Esophagus squamous epithelium (tissue), 5 donors: ENCODE results near the gene ZG16. TPM values are rescaled to one million over a fixed set of nuclear protein-coding genes. Genes with fewer than 3 reads are reported as not detected.

Experiments used
- DNase-seq: peaks from one replicate; lab custom pipeline; 2025; lab: John Stamatoyannopoulos, UW
- H3K27ac ChIP-seq, 4 donors: fragments of 200-600 bp; sonication (generic); one replicate each; pipeline ENCODE4 v1.5.1; 2016 to 2019; ENCODE audit warnings: mild to moderate bottlenecking in 1 of 4
- H3K27me3 ChIP-seq, 4 donors: fragments of 200-600 bp; sonication (generic); 1 replicate in 3 of 4; 2 replicates in 1 of 4; pipeline versions ENCODE4 v1.5.1 to v1.6.0; 2017 to 2021; ENCODE audit warnings: antibody characterized with exemption in 1 of 4
- H3K36me3 ChIP-seq, 3 donors: fragments of 200-600 bp; sonication (generic); one replicate each; pipeline ENCODE4 v1.5.1; 2016 to 2019
- H3K4me1 ChIP-seq, 3 donors: fragments of 200-600 bp; sonication (generic); one replicate each; pipeline ENCODE4 v1.5.1; 2017 to 2019
- H3K4me3 ChIP-seq, 4 donors: fragments of 200-600 bp; sonication (generic); 1 replicate in 3 of 4; 2 replicates in 1 of 4; pipeline ENCODE4 v1.5.1; 2016 to 2019; ENCODE audit warnings: mild to moderate bottlenecking in 2 of 4, moderate library complexity in 1 of 4
- H3K9me3 ChIP-seq, 3 donors: fragments of 200-600 bp; sonication (generic); one replicate each; pipeline ENCODE4 v1.5.1; 2016 to 2019
- POLR2A ChIP-seq, 4 donors: fragments of 450-650 bp; IDR thresholded peaks; one replicate each; pipeline ENCODE4 v1.6.1; 2017; ENCODE audit warnings: antibody characterized with exemption in 4 of 4, mild to moderate bottlenecking in 4 of 4, moderate library complexity in 3 of 4
- WGBS, 2 donors: methylation state at CpG; one replicate each; pipeline ENCODE4 v1.1.5; 2018; 5-methylcytosine and 5-hydroxymethylcytosine counted together
- intact Hi-C: fragments of 100-400 bp; cut with DNase I; formaldehyde crosslinking; loops from one replicate; pipeline ENCODE4 v1.15.0; 2022
- total RNA-seq, 4 donors: library from RNA; depleted of rRNA; stranded (reverse); fragments of >200 nt; gene quantifications; one replicate each; pipeline ENCODE4 v1.1.0, GENCODE V29; 2016
- TF ChIP-seq, protein P1 (sequence below), 6 experiments: fragments of 450-650 bp in 4 of 6; fragments of 200-600 bp in 2 of 6; sonication (generic) in 2 of 6; IDR thresholded peaks; one replicate each; pipeline ENCODE4 v1.5.1; 2016 to 2019; ENCODE audit warnings: antibody characterized with exemption in 6 of 6, mild to moderate bottlenecking in 4 of 6, moderate library complexity in 4 of 6
- donor health status: DM: yes; HTN: yes; CAD: no.

ZG16 gene
- total RNA-seq, 4 donors from 2014 or later: not detected

DNA sequence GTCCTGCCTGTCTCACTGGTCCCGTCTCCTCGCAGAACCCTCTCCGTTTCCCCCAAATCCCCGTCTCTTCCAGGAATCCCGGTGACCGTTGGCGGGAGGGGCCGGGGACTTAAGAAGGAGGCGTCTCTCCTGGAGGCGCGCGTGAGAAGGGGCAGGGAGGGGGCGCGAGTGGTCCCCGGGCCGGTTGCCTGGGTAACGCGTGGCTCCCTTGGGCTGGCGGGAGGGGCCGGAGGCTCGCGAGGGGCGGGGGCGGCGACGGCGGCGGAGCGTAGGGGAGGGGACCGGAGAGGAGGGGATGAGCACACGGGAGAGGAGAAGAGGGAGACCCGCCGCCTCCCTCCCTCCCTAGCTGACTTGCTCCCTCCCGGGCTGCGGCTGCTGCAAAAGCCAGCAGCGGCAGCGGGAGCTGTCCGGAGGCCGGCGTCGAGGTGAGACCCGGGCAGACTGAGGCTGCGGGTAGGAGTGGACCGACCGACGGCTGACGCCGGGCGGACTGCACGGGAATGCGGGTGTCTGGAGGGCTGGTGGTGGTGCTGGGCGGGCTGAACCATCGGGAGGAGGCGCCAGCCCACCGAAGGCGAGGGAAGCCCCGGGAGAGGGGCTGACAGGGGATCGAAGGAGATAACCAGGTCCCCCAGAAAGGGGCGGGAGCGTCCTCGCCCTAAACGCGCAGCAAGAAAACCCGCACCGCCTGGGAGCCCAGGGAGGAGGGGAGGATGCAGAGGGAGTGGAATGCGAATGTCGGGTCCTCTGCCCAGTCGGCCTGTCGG lies 34.0 kb downstream of the ZG16 start, which contains the start of gene PRRT2:
Gene PRRT2, plus strand, starts transcription at position 298 of the 770 bp plus-strand sequence. CDS start 862 bp downstream, outside the sequence.
- intact Hi-C loops: no loop called here
- no peak for DNase-seq
- peak within 1 kb of the TSS; percentile 29 to 77 (median 50) for H3K4me3 ChIP-seq
- peak within 1 kb of the TSS; percentile 74 to 96 (median 89) for H3K27ac ChIP-seq
- 10% methylated on average over 18 to 44 of the region's 69 CpGs for WGBS, 2 donors
- H3K27me3 ChIP-seq: peaks cover 0 to 17% (median 0%) of the 10 kb centered on the region in 4 donors
- no peaks in the 10 kb centered on the region for H3K9me3 ChIP-seq
- TF ChIP-seq, protein P1, sequence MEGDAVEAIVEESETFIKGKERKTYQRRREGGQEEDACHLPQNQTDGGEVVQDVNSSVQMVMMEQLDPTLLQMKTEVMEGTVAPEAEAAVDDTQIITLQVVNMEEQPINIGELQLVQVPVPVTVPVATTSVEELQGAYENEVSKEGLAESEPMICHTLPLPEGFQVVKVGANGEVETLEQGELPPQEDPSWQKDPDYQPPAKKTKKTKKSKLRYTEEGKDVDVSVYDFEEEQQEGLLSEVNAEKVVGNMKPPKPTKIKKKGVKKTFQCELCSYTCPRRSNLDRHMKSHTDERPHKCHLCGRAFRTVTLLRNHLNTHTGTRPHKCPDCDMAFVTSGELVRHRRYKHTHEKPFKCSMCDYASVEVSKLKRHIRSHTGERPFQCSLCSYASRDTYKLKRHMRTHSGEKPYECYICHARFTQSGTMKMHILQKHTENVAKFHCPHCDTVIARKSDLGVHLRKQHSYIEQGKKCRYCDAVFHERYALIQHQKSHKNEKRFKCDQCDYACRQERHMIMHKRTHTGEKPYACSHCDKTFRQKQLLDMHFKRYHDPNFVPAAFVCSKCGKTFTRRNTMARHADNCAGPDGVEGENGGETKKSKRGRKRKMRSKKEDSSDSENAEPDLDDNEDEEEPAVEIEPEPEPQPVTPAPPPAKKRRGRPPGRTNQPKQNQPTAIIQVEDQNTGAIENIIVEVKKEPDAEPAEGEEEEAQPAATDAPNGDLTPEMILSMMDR (IDR thresholded peaks at IDR 0.05): no peak
- TF ChIP-seq POLR2A (IDR thresholded peaks at IDR 0.05): no peak
- H3K36me3 ChIP-seq: peaks cover 11 to 25% (median 14%) of the 10 kb centered on the region in 3 donors
- H3K4me1 ChIP-seq: peaks cover 61 to 90% (median 75%) of the 10 kb centered on the region in 3 donors

DNA sequence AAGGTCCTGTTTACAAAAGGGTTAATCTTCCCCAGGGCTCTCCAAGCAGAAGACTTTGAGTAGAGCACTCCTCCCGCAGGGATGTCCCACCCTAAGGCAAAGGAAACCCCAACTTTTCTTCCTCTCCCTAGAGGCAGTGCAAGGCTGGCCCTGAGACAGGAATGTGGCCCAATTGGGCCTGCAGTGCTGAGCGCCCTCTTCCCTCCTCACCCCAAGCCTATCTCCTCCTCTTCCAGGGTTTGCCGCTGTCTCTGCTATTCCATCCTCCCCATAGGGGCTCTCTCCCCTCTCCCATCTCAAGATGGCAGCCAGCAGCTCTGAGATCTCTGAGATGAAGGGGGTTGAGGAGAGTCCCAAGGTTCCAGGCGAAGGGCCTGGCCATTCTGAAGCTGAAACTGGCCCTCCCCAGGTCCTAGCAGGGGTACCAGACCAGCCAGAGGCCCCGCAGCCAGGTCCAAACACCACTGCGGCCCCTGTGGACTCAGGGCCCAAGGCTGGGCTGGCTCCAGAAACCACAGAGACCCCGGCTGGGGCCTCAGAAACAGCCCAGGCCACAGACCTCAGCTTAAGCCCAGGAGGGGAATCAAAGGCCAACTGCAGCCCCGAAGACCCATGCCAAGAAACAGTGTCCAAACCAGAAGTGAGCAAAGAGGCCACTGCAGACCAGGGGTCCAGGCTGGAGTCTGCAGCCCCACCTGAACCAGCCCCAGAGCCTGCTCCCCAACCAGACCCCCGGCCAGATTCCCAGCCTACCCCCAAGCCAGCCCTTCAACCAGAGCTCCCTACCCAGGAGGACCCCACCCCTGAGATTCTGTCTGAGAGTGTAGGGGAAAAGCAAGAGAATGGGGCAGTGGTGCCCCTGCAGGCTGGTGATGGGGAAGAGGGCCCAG lies 34.9 kb downstream of the ZG16 start:
- no peak for DNase-seq
- H3K27ac ChIP-seq: peak overlapping the region; percentile 11 to 96 (median 89)
- peak overlapping the region in 3 of 4 donors; percentile 50 to 77 (median 51) for H3K4me3 ChIP-seq

DNA sequence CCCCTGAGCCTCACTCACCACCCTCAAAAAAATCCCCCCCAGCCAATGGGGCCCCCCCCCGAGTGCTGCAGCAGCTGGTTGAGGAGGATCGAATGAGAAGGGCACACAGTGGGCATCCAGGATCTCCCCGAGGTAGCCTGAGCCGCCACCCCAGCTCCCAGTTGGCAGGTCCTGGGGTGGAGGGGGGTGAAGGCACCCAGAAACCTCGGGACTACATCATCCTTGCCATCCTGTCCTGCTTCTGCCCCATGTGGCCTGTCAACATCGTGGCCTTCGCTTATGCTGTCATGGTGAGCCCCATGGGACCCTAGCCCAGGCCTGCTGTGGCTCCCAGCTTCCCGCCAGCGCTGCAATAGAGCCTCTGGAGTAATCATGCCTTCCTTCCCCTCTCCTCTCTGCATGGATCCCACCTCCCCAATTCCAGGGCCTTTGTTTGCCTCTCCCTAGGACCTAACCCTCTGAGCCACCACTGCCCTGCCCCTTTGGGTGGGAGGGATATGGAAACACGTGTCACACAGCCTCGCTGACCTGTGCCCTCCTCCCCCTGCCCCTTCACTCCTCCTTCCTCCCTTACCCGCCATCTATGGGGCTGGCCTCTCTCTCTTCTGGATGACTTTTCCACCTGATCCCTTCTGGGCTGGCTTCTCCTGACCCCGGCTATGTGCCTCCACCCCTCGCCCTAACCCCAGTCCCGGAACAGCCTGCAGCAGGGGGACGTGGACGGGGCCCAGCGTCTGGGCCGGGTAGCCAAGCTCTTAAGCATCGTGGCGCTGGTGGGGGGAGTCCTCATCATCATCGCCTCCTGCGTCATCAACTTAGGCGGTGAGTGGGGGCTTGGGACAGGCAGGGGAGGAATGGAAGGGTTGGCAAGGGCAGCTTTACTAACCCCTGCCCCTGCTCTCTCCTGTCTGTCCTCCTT lies 35.8 kb downstream of the ZG16 start:
- peaks cover 10 to 30% (median 10%) of the 10 kb centered on the region in 3 donors for H3K36me3 ChIP-seq
- H3K27me3 ChIP-seq: peaks cover 0 to 17% (median 0%) of the 10 kb centered on the region in 4 donors
- H3K27ac ChIP-seq: peak overlapping the region; percentile 11 to 96 (median 89)
- TF ChIP-seq, protein P1 (IDR thresholded peaks at IDR 0.05): no peak
- TF ChIP-seq POLR2A (IDR thresholded peaks at IDR 0.05): no peak
- WGBS, 2 donors: 82 to 90% methylated on average over 10 to 21 of the region's 24 CpGs
- H3K4me1 ChIP-seq: peaks cover 49 to 90% (median 74%) of the 10 kb centered on the region in 3 donors
- intact Hi-C loops: no loop called here
- no peak for DNase-seq
- no peaks in the 10 kb centered on the region for H3K9me3 ChIP-seq
- H3K4me3 ChIP-seq: peak overlapping the region in 1 of 4 donors; percentile 77

More for the DNA sequence above, 34.9 kb downstream of the ZG16 start:
- H3K27me3 ChIP-seq: peaks cover 0 to 17% (median 0%) of the 10 kb centered on the region in 4 donors
- peaks cover 11 to 30% (median 14%) of the 10 kb centered on the region in 3 donors for H3K36me3 ChIP-seq
- peaks cover 59 to 90% (median 82%) of the 10 kb centered on the region in 3 donors for H3K4me1 ChIP-seq
- intact Hi-C loops: no loop called here
- H3K9me3 ChIP-seq: no peaks in the 10 kb centered on the region
- 38 to 48% methylated on average over 3 to 4 of the region's 9 CpGs for WGBS, 2 donors
- TF ChIP-seq, protein P1 (IDR thresholded peaks at IDR 0.05): no peak
- no peak for TF ChIP-seq POLR2A (IDR thresholded peaks at IDR 0.05)

DNA sequence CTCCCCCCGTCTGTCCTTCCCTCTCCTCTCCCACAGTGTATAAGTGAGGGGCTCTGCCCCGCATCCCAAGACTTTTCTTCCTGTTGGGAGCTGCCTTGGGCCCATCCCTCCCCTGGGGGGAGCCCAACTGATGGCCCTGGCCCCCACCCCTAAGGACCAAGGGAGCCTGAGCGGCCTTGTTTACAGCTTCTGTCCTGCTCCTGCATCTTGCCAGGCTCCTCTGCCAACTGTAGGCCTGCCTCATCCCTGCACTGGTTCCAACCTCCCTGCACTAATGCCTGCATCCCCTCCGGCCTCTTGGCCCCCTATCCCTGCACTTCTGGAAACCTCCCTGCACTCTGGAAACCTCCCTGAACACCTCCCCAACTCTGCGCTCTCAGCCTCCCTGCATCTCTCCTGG lies 36.5 kb downstream of the ZG16 start:
- intact Hi-C loops: no loop called here
- peaks cover 45 to 90% (median 72%) of the 10 kb centered on the region in 3 donors for H3K4me1 ChIP-seq
- no peak overlapping the region for H3K4me3 ChIP-seq

More for the DNA sequence above, 36.5 kb downstream of the ZG16 start:
- Histone ChIP-seq H3K27me3 (peaks cover 0 to 17% (median 0%) of the 10 kb centered on the region in 4 donors), H3K36me3 (peaks cover 4 to 30% (median 5%) of the 10 kb centered on the region in 3 donors), H3K9me3 (no peaks in the 10 kb centered on the region), H3K27ac (peak overlapping the region; percentile 93 to 97 (median 96))
- WGBS, 2 donors: 84 to 89% methylated on average over 3 to 5 of the region's 5 CpGs
- TF ChIP-seq POLR2A (IDR thresholded peaks at IDR 0.05): no peak
- TF ChIP-seq, protein P1 (IDR thresholded peaks at IDR 0.05): no peak
- no peak for DNase-seq
